Adrenal gland (tissue), 5 donors: ENCODE measurements around the gene AKAP7.

Experiments used
- CTCF ChIP-seq, 6 experiments: fragments of 450-650 bp in 4 of 6; fragments of 200-600 bp in 2 of 6; sonication (generic) in 1 of 6; IDR thresholded peaks; 1 replicate in 5 of 6; 2 replicates in 1 of 6; pipeline versions ENCODE4 v1.5.1 to v1.8.0; 2016 to 2021; ENCODE audit warnings: antibody characterized with exemption in 6 of 6, mild to moderate bottlenecking in 2 of 6, moderate library complexity in 1 of 6
- POLR2A ChIP-seq, 2 donors: fragments of 450-650 bp; IDR thresholded peaks; one replicate each; pipeline ENCODE4 v1.6.1; 2017; ENCODE audit warnings: antibody characterized with exemption in 2 of 2, mild to moderate bottlenecking in 2 of 2, moderate library complexity in 1 of 2
- donor health status: DM: no; HTN: no; CAD: no.

- no peak for TF ChIP-seq CTCF (IDR thresholded peaks at IDR 0.05)
- TF ChIP-seq POLR2A (IDR thresholded peaks at IDR 0.05) = no peak
Measured at GRCh38 chr6:131164506-131164905, 29.2 kb downstream of the AKAP7 start.
